GM18858 (cell line): ENCODE data around the gene PTGES3.

Source experiments
- ATAC-seq: cut with Tn5 transposase; IDR thresholded peaks from one replicate; pipeline ENCODE4 v1.9.1; 2021; ENCODE audit not compliant: unreplicated experiment

Gene PTGES3

DNA sequence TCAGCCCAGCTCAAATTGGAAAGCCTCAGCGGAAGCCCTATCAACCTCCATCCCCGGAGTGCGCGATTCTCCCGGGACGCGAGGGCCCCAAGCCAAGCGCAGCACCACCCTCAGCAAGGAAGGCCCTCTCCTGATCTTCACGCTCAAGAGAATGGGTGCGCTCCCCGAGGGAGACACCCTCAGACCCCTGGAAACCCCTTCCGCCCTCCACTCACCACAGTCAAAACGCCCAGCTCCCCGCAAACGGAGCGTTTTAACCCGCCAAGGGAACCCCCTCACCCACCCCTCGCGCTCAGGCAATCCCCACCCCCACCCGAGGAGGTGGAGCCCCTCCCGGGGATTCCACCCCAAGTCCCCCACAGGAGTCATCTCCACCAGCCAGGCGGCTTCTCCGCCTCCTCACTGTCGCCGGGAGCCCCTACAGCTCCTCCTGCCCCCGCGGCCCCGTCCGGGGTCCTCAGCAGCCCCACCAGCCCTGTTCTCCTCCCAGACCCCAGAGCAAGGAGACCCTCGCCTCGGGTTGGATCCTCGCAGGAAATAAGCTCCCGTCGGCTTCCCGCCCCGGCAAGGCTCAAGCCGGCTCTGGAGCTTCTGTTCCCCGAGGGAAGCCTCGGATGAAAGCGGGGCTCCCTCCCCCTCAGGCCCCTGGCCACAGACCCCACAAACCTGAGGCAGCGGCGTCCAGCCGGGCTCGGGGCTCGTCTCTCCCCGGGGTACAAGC is 58.5 kb downstream of the PTGES3 start:
- no peak for ATAC-seq

DNA sequence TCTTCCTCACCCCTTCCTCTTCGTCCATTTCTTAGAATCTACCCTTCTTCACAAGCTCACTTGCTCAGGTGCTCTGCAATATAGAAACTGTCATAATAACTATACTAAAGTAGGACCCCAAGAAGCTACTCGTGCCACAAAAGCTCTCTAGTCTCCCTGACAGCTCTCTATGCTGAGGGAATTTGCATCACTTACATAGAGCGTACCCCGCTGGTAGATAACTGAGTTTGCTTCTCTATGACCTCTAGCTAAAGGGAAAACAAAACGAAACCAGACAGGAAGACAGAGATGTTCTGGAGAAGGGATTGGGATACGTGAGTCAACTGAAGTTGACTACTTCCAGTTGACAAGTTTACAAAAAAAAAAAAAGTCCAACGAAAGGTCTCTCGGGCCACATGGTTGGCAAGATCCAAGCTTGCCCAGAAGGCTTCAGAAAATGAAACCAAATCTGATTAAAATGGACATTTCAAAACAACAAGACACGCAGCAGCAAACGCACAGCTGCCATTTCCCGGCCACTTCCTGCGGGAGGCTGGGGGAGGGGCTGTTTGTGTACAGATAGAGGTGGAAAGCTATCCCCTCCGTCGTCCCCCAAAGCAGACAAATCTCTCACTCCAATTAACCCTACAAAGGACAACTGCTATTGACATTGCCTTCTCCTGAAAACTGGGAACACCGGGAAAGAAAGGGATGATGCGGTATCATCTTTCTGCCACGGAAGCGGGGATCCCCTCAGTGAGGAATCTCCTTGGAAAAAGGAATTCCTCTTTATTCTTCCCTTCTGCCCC is 59.2 kb downstream of the PTGES3 start:
- no peak for ATAC-seq

DNA sequence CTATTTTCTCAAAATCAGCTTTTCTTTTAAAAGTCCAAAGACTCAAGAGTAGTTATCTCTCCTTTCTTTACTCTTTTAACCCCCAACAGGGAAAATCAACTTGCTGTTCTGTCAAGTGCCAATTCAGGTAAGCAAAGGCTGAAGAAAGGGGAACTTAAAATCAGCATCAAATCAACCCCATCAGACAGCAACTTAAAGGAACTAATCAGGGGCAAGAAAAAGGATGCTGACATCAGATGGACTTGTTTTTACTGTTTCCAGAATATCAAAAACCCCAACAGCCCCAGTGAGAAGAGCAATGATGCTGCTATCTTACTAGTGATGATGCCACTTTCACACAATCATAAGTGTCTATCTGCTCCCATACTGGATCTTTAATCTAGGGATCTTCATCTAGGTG is 61.4 kb downstream of the PTGES3 start:
- ATAC-seq = no peak

DNA sequence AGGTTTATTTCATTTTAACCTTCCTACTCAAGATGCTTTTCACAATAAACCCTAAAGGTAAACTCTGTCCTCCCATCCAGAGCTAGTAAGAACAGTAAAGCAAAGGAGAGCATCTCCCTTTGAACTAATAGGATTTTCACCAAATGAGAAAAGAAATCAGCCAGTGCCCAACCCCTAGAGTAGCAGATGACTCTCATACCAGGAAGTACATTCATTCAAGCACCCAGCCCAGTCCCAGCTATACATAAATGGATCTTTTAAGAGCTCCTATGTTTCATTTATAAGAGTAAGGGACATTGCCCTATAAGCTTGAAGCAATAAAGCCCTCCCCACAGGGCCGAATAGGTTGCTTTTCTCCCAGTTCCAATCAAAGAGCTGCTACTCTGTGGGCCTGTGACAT is 65.5 kb downstream of the PTGES3 start:
- ATAC-seq = no peak

DNA sequence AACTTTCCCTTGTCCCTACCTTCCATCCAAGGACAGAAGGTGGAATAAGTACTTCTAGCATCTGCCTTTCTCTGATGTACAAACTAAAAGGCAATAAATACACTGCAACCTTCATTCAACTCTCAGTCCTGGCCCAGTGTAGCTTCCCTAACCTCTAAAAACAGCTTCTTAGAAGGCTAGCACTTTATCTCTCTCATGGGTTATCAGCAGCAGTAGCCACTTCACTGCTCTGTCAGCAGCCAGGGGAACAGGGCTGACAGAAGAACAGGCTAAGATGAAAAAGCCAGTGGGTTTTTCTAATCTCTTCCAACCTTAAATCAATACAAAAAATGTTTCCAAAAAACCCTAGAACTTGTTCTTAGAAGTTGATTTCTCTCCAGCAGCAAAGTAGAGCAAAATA is 71.2 kb downstream of the PTGES3 start:
- ATAC-seq = no peak

DNA sequence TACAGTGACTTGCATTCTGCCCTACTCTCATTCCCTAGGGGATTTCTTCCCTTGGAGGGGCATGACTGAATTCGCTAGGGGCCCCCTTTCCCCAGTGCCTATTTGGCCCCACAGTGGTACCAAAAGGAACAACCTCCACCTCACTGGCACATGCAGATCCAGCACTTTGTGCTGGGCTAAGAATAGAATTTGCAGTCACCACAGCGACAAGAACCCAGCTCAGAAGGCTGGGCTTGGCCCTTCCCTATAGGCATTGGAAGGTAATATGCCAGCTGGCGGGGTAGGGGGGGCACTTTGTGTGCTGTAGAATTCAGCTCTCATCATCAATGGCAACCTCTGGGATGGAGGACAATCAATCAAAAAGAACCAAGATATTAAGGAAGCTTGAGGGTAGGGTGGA is 71.8 kb downstream of the PTGES3 start:
- no peak for ATAC-seq

DNA sequence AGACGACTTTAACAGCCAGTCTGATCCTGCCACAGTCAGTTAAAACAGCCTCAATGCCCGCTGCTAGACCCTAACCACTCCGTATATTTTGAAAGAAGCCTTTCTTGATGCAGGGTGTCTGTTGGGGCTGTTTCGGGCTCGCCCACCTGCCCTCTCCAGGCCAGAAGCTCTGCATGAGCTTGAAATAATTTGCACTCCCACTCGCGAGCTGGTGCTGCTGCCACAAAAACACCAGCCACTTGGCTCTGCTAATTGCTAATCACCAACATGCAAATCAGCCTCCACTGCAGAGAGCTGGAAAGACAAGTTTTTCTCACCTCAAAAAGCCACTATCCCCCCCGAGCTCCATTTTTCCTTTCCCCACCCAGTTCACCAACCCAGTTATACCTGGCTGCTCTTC is 73.5 kb downstream of the PTGES3 start:
- no peak for ATAC-seq
